Measurements from ENCODE around the gene EIF4EBP2. TPM values are rescaled to one million over a fixed set of nuclear protein-coding genes. Genes with fewer than 3 reads are reported as not detected.
A peak's percentile ranks its signal among the peaks of the same experiment; 100 is the strongest.

Gene EIF4EBP2
- polyA plus RNA-seq (2012; rRNA removed), result 9.9 and 12.7 TPM in 2 replicates
- polyA plus RNA-seq (2012; cell fraction: cytosol; rRNA removed), result 15.5 and 15.7 TPM in 2 replicates
- 5.9 and 9.9 TPM in 2 replicates for polyA plus RNA-seq (2012; cell fraction: nucleus; rRNA removed)

- Histone ChIP-seq H3K36me3 (replicated peaks in 1 of 2; ENCODE audit: control insufficient read depth in 1 of 2, insufficient read depth in 2 of 2, low read length in 1 of 2) (no peaks in the 10 kb centered on the region), H3K4me1 (ENCODE audit: control insufficient read depth in 1 of 2, insufficient read depth in 2 of 2, low read depth in 1 of 2, low read length in 1 of 2) (peaks cover 10 to 18% of the 10 kb centered on the region in 2 experiments), H3K4me3 (ENCODE audit: low read depth in 2 of 2, low read length in 1 of 2) (peak within 1 kb of the TSS; percentile 91 to 93), H3K27me3 (ENCODE audit: insufficient read depth) (no peaks in the 10 kb centered on the region), H3K9me3 (no peaks in the 10 kb centered on the region), H3K4me2 (peak within 1 kb of the TSS; percentile 98), H2AFZ (ENCODE audit: low read depth) (peak within 1 kb of the TSS; percentile 100), H3K9ac (peak within 1 kb of the TSS; percentile 93), H3K27ac (ENCODE audit: low read depth in 2 of 2, low read length in 1 of 2) (peak within 1 kb of the TSS; percentile 74), H3F3A (replicated peaks; ENCODE audit: insufficient read depth) (no peaks in the 10 kb centered on the region), H4K20me1 (ENCODE audit: insufficient read depth) (peaks cover 40% of the 10 kb centered on the region), H3K9me2 (no peaks in the 10 kb centered on the region), H3K79me2 (ENCODE audit: insufficient read depth) (peaks cover 45% of the 10 kb centered on the region)
- under 1% methylated on average over 28 of the region's 103 CpGs for WGBS (ENCODE audit: low lambda C conversion rate)
- POLR2A ChIA-PET, result interaction anchor here (0.6 to 1.8 kb wide), 5 partner anchors 17 to 258 kb away, joined by 3 to 6 read pairs (median 3); partner anchors contain the start of gene LRRC20
- CTCF ChIA-PET, result interaction anchor here (0.5 to 3.7 kb wide), 6 partner anchors 12 to 991 kb away, joined by 3 to 21 read pairs (median 4); no protein-coding TSS in a partner anchor
- peak; percentile 96 for DNase-seq
- TF ChIP-seq SIN3A (IDR thresholded peaks at IDR 0.05; ENCODE audit: borderline replicate concordance, low read depth, low read length) (peak; percentile 55; the same call in 1 of the 2 replicates), GABPA (IDR thresholded peaks at IDR 0.05; ENCODE audit: low read depth) (peak; percentile 80), CHD2 (IDR thresholded peaks at IDR 0.05; ENCODE audit: low read length, partially characterized antibody) (peak; percentile 40), RXRA (IDR thresholded peaks at IDR 0.05; ENCODE audit: borderline replicate concordance, low read depth) (no peak), EZH2phosphoT487 (IDR thresholded peaks at IDR 0.05; ENCODE audit: borderline replicate concordance, low read depth) (no peak), YY1 (IDR thresholded peaks at IDR 0.05; ENCODE audit: low read depth) (no peak; the same call in 1 of the 2 replicates), RCOR1 (IDR thresholded peaks at IDR 0.05; ENCODE audit: low read length) (no peak), TAF1 (IDR thresholded peaks at IDR 0.05; ENCODE audit: borderline replicate concordance, low read depth, low read length) (peak; percentile 97), GATA2 (CRISPR knock-in tag; IDR thresholded peaks at IDR 0.05) (no peak), MXI1 (IDR thresholded peaks at IDR 0.05; ENCODE audit: low read depth, low read length) (peak; percentile 17; the same call in 1 of the 2 replicates), POLR2AphosphoS5 (IDR thresholded peaks at IDR 0.05; ENCODE audit: low read depth, low read length) (peak; percentile 97), CTCF (IDR thresholded peaks at IDR 0.05) (no peak), ELF1 (IDR thresholded peaks at IDR 0.05) (0 out of 2 replicates have a peak, but pooled peaks have one; percentile 57)
- TF ChIP-seq, protein P1, sequence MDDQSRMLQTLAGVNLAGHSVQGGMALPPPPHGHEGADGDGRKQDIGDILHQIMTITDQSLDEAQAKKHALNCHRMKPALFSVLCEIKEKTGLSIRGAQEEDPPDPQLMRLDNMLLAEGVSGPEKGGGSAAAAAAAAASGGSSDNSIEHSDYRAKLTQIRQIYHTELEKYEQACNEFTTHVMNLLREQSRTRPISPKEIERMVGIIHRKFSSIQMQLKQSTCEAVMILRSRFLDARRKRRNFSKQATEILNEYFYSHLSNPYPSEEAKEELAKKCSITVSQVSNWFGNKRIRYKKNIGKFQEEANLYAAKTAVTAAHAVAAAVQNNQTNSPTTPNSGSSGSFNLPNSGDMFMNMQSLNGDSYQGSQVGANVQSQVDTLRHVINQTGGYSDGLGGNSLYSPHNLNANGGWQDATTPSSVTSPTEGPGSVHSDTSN (IDR thresholded peaks at IDR 0.05), result no peak
- TF ChIP-seq, protein P2, sequence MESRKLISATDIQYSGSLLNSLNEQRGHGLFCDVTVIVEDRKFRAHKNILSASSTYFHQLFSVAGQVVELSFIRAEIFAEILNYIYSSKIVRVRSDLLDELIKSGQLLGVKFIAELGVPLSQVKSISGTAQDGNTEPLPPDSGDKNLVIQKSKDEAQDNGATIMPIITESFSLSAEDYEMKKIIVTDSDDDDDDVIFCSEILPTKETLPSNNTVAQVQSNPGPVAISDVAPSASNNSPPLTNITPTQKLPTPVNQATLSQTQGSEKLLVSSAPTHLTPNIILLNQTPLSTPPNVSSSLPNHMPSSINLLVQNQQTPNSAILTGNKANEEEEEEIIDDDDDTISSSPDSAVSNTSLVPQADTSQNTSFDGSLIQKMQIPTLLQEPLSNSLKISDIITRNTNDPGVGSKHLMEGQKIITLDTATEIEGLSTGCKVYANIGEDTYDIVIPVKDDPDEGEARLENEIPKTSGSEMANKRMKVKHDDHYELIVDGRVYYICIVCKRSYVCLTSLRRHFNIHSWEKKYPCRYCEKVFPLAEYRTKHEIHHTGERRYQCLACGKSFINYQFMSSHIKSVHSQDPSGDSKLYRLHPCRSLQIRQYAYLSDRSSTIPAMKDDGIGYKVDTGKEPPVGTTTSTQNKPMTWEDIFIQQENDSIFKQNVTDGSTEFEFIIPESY (IDR thresholded peaks at IDR 0.05; ENCODE audit: borderline replicate concordance, low read depth), result no peak
- TF ChIP-seq, protein P3, sequence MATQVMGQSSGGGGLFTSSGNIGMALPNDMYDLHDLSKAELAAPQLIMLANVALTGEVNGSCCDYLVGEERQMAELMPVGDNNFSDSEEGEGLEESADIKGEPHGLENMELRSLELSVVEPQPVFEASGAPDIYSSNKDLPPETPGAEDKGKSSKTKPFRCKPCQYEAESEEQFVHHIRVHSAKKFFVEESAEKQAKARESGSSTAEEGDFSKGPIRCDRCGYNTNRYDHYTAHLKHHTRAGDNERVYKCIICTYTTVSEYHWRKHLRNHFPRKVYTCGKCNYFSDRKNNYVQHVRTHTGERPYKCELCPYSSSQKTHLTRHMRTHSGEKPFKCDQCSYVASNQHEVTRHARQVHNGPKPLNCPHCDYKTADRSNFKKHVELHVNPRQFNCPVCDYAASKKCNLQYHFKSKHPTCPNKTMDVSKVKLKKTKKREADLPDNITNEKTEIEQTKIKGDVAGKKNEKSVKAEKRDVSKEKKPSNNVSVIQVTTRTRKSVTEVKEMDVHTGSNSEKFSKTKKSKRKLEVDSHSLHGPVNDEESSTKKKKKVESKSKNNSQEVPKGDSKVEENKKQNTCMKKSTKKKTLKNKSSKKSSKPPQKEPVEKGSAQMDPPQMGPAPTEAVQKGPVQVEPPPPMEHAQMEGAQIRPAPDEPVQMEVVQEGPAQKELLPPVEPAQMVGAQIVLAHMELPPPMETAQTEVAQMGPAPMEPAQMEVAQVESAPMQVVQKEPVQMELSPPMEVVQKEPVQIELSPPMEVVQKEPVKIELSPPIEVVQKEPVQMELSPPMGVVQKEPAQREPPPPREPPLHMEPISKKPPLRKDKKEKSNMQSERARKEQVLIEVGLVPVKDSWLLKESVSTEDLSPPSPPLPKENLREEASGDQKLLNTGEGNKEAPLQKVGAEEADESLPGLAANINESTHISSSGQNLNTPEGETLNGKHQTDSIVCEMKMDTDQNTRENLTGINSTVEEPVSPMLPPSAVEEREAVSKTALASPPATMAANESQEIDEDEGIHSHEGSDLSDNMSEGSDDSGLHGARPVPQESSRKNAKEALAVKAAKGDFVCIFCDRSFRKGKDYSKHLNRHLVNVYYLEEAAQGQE (IDR thresholded peaks at IDR 0.05; ENCODE audit: low read depth, low read length), result peak; percentile 53; the same call in 1 of the 2 replicates
- TF ChIP-seq, protein P4, sequence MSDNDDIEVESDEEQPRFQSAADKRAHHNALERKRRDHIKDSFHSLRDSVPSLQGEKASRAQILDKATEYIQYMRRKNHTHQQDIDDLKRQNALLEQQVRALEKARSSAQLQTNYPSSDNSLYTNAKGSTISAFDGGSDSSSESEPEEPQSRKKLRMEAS (IDR thresholded peaks at IDR 0.05; ENCODE audit: low read depth), result peak; percentile 82
These were observed at the start of gene EIF4EBP2 for GRCh38 chr10:70404036-70404786. TSS of gene EIF4EBP2 (plus strand) at chr10:70404145. CDS start at chr10:70404402, 257 bp downstream.
